ENCODE measurements around the gene NPS.

NPS gene

GRCh38 chr10:127563718-127564553 is 14.8 kb downstream of the NPS start:
- no peak for DNase-seq

GRCh38 chr10:127564644-127565043 is 15.5 kb downstream of the NPS start:
- no peak for DNase-seq

- no peak for DNase-seq
These were observed 16.5 kb downstream of the NPS start for GRCh38 chr10:127565583-127565982.

GRCh38 chr10:127569210-127569609 is 20.1 kb downstream of the NPS start:
- DNase-seq = no peak

- no peak for DNase-seq
These were observed 20.9 kb downstream of the NPS start for GRCh38 chr10:127570036-127570435.

GRCh38 chr10:127571386-127571785 is 22.3 kb downstream of the NPS start:
- no peak for DNase-seq

- DNase-seq = no peak
These were observed 26.9 kb downstream of the NPS start for GRCh38 chr10:127576051-127576450.

GRCh38 chr10:127576740-127577161 is 27.6 kb downstream of the NPS start:
- no peak for DNase-seq

- DNase-seq = no peak
These were observed 28.5 kb downstream of the NPS start for GRCh38 chr10:127577376-127578258.

- no peak for DNase-seq
These were observed 29.3 kb downstream of the NPS start for GRCh38 chr10:127578259-127578960.

- DNase-seq = no peak
These were observed 29.8 kb downstream of the NPS start for GRCh38 chr10:127578961-127579305.

- DNase-seq = no peak
These were observed 30.5 kb downstream of the NPS start for GRCh38 chr10:127579640-127580039.

GRCh38 chr10:127580822-127581221 is 31.7 kb downstream of the NPS start:
- DNase-seq = no peak

- no peak for DNase-seq
These were observed 36.5 kb downstream of the NPS start for GRCh38 chr10:127585519-127586023.

- no peak for DNase-seq
These were observed 38.7 kb downstream of the NPS start for GRCh38 chr10:127587668-127588365.

GRCh38 chr10:127592586-127592985 is 43.5 kb downstream of the NPS start:
- no peak for DNase-seq

- no peak for DNase-seq
These were observed 51.4 kb downstream of the NPS start for GRCh38 chr10:127600479-127600878.

Measured in NCI-H1092 (cell line).